Measurements from ENCODE around the gene CCDC110.

- TF ChIP-seq ETV6 (CRISPR knock-in tag; IDR thresholded peaks at IDR 0.05) (no peak), CTCF (IDR thresholded peaks at IDR 0.05) (no peak), ZBTB43 (CRISPR knock-in tag; IDR thresholded peaks at IDR 0.05) (no peak), JUN (CRISPR knock-in tag; IDR thresholded peaks at IDR 0.05) (no peak), USF2 (CRISPR knock-in tag; IDR thresholded peaks at IDR 0.05) (no peak), ATF1 (CRISPR knock-in tag; IDR thresholded peaks at IDR 0.05) (no peak), NR1H2 (CRISPR knock-in tag; IDR thresholded peaks at IDR 0.05) (no peak), AFF4 (CRISPR knock-in tag; IDR thresholded peaks at IDR 0.05; ENCODE audit: borderline replicate concordance) (no peak), ZBTB21 (CRISPR knock-in tag; IDR thresholded peaks at IDR 0.05; ENCODE audit: borderline replicate concordance) (no peak), ZNF232 (CRISPR knock-in tag; IDR thresholded peaks at IDR 0.05) (no peak), CREB1 (CRISPR knock-in tag; IDR thresholded peaks at IDR 0.05) (no peak), ELF4 (CRISPR knock-in tag; IDR thresholded peaks at IDR 0.05; ENCODE audit: low read depth) (no peak), NR2C2 (CRISPR knock-in tag; IDR thresholded peaks at IDR 0.05) (no peak), MAX (CRISPR knock-in tag; IDR thresholded peaks at IDR 0.05) (no peak)
Measured at GRCh38 chr4:185481401-185481800, 9.9 kb upstream of the CCDC110 start.
